IMR-90 (cell line): Measurements from ENCODE around the gene PAPPA. TPM values are rescaled to one million over a fixed set of nuclear protein-coding genes. Genes with fewer than 3 reads are reported as not detected.

ENCODE experiments used
- ATAC-seq: fragments of 200-7000 bp; cut with Tn5 transposase; 2 replicates; pipeline ENCODE4 v1.9.1; 2020; ENCODE audit warnings: low read depth, mild to moderate bottlenecking, moderate library complexity
- BruUV-seq: library from RNA; stranded (reverse); fragments of 400-500 nt; replicated peaks from 2 replicates; lab custom pipeline; 2021; lab: Mats Ljungman, UMichigan
- CTCF ChIA-PET: fragments of 300-600 bp; formaldehyde crosslinking; extraction: SDS; loops from one replicate; lab custom pipeline; 2021; ENCODE audit warnings: antibody characterized with exemption; lab: Yijun Ruan, JAX
- POLR2A ChIA-PET: fragments of 300-600 bp; sonication (Branson Sonifier 250); formaldehyde crosslinking; loops from one replicate; lab custom pipeline; 2022; ENCODE audit warnings: antibody characterized with exemption; ENCODE audit not compliant: unreplicated experiment; lab: Charles Lee
- DNase-seq: peaks from one replicate; pipeline ENCODE4 v3.0.0; 2013
- H2AFZ ChIP-seq: replicated peaks from 2 replicates; pipeline ENCODE3; 2013; ENCODE audit warnings: low read length, mild to moderate bottlenecking; ENCODE audit not compliant: poor library complexity
- H2AK5ac ChIP-seq: 2 replicates; pipeline ENCODE4 v1.6.1; 2013; ENCODE audit warnings: low read depth, low read length, inconsistent platforms
- H2AK9ac ChIP-seq: replicated peaks from 2 replicates; pipeline ENCODE3; 2013; ENCODE audit warnings: mild to moderate bottlenecking, low read depth, low read length, moderate library complexity; ENCODE audit not compliant: poor library complexity
- H2BK120ac ChIP-seq: 2 replicates; pipeline ENCODE4 v1.6.1; 2013; ENCODE audit warnings: low read depth, low read length, inconsistent platforms
- H2BK15ac ChIP-seq: 3 replicates; pipeline ENCODE4 v1.6.1; 2013; ENCODE audit warnings: low read depth, low read length, inconsistent platforms
- H2BK20ac ChIP-seq: 2 replicates; pipeline ENCODE4 v1.6.1; 2013; ENCODE audit warnings: low read depth, mild to moderate bottlenecking, inconsistent platforms, low read length, moderate library complexity
- H2BK5ac ChIP-seq: 2 replicates; pipeline ENCODE4 v1.6.1; 2013; ENCODE audit warnings: mild to moderate bottlenecking, low read depth, low read length, inconsistent platforms; ENCODE audit not compliant: poor library complexity, severe bottlenecking
- H3K14ac ChIP-seq: replicated peaks from 2 replicates; pipeline ENCODE4 v1.6.1; 2013; ENCODE audit warnings: low read depth, low read length, inconsistent platforms
- H3K18ac ChIP-seq: 2 replicates; pipeline ENCODE4 v1.6.1; 2013; ENCODE audit warnings: low read depth, low read length, control low read depth
- H3K23ac ChIP-seq: 2 replicates; pipeline ENCODE4 v1.6.1; 2013; ENCODE audit warnings: low read depth, low read length, inconsistent platforms
- H3K27ac ChIP-seq: 2 replicates; pipeline ENCODE4 v1.5.1; 2013; ENCODE audit warnings: mild to moderate bottlenecking, control low read depth, low read length; ENCODE audit not compliant: insufficient read depth
- H3K27me3 ChIP-seq: 2 replicates; pipeline ENCODE4 v1.6.1; 2013; ENCODE audit warnings: low read length; ENCODE audit not compliant: control insufficient read depth, insufficient read depth
- H3K36me3 ChIP-seq: 2 replicates; pipeline ENCODE4 v1.6.1; 2013; ENCODE audit warnings: low read length, mixed read lengths; ENCODE audit not compliant: control insufficient read depth, insufficient read depth
- H3K4ac ChIP-seq: 2 replicates; pipeline ENCODE4 v1.6.1; 2013; ENCODE audit warnings: low read depth, low read length, inconsistent platforms
- H3K4me1 ChIP-seq: 2 replicates; pipeline ENCODE4 v1.6.1; 2013; ENCODE audit warnings: low read length, mixed read lengths; ENCODE audit not compliant: control insufficient read depth, insufficient read depth
- H3K4me2 ChIP-seq: 2 replicates; pipeline ENCODE4 v1.6.1; 2013; ENCODE audit warnings: low read depth, mild to moderate bottlenecking, control low read depth, low read length, moderate library complexity
- H3K4me3 ChIP-seq: 2 replicates; pipeline ENCODE4 v1.5.1; 2013; ENCODE audit warnings: low read depth, mild to moderate bottlenecking, control low read depth, low read length, moderate library complexity; ENCODE audit not compliant: insufficient read depth
- H3K56ac ChIP-seq: 2 replicates; pipeline ENCODE4 v1.6.1; 2013; ENCODE audit warnings: low read length, inconsistent platforms; ENCODE audit not compliant: insufficient read depth; ENCODE audit errors: extremely low read depth
- H3K79me1 ChIP-seq, 2 experiments: 2 replicates each; pipeline ENCODE4 v1.6.1; 2013; ENCODE audit warnings: low read length in 2 of 2, inconsistent platforms in 1 of 2, low read depth in 1 of 2
- H3K9ac ChIP-seq: 2 replicates; pipeline ENCODE4 v1.6.1; 2013; ENCODE audit warnings: low read depth, low read length, control low read depth
- H3K9me1 ChIP-seq: 2 replicates; pipeline ENCODE4 v1.6.1; 2013; ENCODE audit warnings: low read length, inconsistent platforms; ENCODE audit not compliant: insufficient read depth
- H3K9me3 ChIP-seq: 2 replicates; pipeline ENCODE4 v1.6.1; 2013; ENCODE audit warnings: low read length; ENCODE audit not compliant: control insufficient read depth, insufficient read depth
- H4K20me1 ChIP-seq: 2 replicates; pipeline ENCODE4 v1.6.1; 2013; ENCODE audit warnings: low read length, inconsistent platforms; ENCODE audit not compliant: insufficient read depth
- H4K5ac ChIP-seq: 2 replicates; pipeline ENCODE4 v1.6.1; 2013; ENCODE audit warnings: mild to moderate bottlenecking, low read depth, low read length, control low read depth
- H4K8ac ChIP-seq, 2 experiments: 2 replicates each; pipeline ENCODE4 v1.6.1; 2013; ENCODE audit warnings: low read depth in 2 of 2, low read length in 2 of 2, control low read depth in 1 of 2, inconsistent platforms in 1 of 2
- H4K91ac ChIP-seq: 2 replicates; pipeline ENCODE4 v1.6.1; 2013; ENCODE audit warnings: low read depth, low read length, inconsistent platforms; ENCODE audit not compliant: insufficient read depth
- BHLHE40 ChIP-seq: fragments of 150-350 bp; IDR thresholded peaks from 2 replicates; pipeline ENCODE4 v1.6.1; 2016; ENCODE audit warnings: mild to moderate bottlenecking, low read depth, low read length
- CEBPB ChIP-seq: IDR thresholded peaks from 2 replicates; pipeline ENCODE4 v1.6.1; 2012; ENCODE audit warnings: low read depth, low read length, improper control_type of control experiment
- CHD1 ChIP-seq: IDR thresholded peaks from 2 replicates; pipeline ENCODE4 v1.6.1; 2012; ENCODE audit warnings: low read depth, low read length, improper control_type of control experiment
- FOS ChIP-seq: fragments of 150-350 bp; IDR thresholded peaks from 2 replicates; pipeline ENCODE4 v1.6.1; 2016; ENCODE audit warnings: low read depth, low read length
- MAFK ChIP-seq: IDR thresholded peaks from 2 replicates; pipeline ENCODE4 v1.6.1; 2012; ENCODE audit warnings: low read depth, low read length, improper control_type of control experiment
- MAZ ChIP-seq: IDR thresholded peaks from 2 replicates; pipeline ENCODE4 v1.6.1; 2012; ENCODE audit warnings: low read depth, mild to moderate bottlenecking, low read length, improper control_type of control experiment, moderate library complexity, borderline replicate concordance
- MXI1 ChIP-seq: IDR thresholded peaks from 2 replicates; pipeline ENCODE4 v1.6.1; 2012; ENCODE audit warnings: low read depth, mild to moderate bottlenecking, low read length, moderate library complexity, borderline replicate concordance
- NFE2L2 ChIP-seq: fragments of 150-350 bp; IDR thresholded peaks from 2 replicates; pipeline ENCODE4 v1.6.1; 2016; ENCODE audit warnings: low read depth, mild to moderate bottlenecking, low read length
- POLR2A ChIP-seq: IDR thresholded peaks from 2 replicates; pipeline ENCODE4 v1.6.1; 2012; ENCODE audit warnings: mild to moderate bottlenecking, low read depth, low read length
- RAD21 ChIP-seq: IDR thresholded peaks from 2 replicates; pipeline ENCODE4 v1.6.1; 2012; ENCODE audit warnings: low read length, improper control_type of control experiment
- RCOR1 ChIP-seq: IDR thresholded peaks from 2 replicates; pipeline ENCODE4 v1.6.1; 2012; ENCODE audit warnings: mild to moderate bottlenecking, low read length, improper control_type of control experiment; ENCODE audit not compliant: insufficient replicate concordance
- RFX5 ChIP-seq: IDR thresholded peaks from 2 replicates; pipeline ENCODE4 v1.8.0; 2012; ENCODE audit warnings: low read depth, mild to moderate bottlenecking, low read length, moderate library complexity
- SMC3 ChIP-seq: fragments of 150-350 bp; IDR thresholded peaks from 2 replicates; pipeline ENCODE4 v1.6.1; 2016; ENCODE audit warnings: low read depth, mild to moderate bottlenecking, antibody characterized with exemption, low read length, moderate library complexity
- WGBS, 2 experiments: methylation state at CpG; one replicate each; pipeline versions ENCODE4 v1.1.5 to v1.1.7; 2013; ENCODE audit warnings: missing lambda C conversion rate in 2 of 2; ENCODE audit not compliant: insufficient read length in 1 of 2; ENCODE audit errors: extremely low coverage in 2 of 2; 5-methylcytosine and 5-hydroxymethylcytosine counted together
- dilution Hi-C: fragments of 300-500 bp; cut with HindIII; formaldehyde crosslinking; loops from one replicate; pipeline ENCODE4 v1.14.3; 2018; ENCODE audit warnings: low sequenced_read_pairs; ENCODE audit not compliant: unreplicated experiment
- in situ Hi-C: fragments of 300-500 bp; cut with MboI; formaldehyde crosslinking; loops from 3 replicates; pipeline ENCODE4 v1.14.3; 2019; ENCODE audit warnings: low sequenced_read_pairs, inconsistent platforms, mixed read lengths
- intact Hi-C: fragments of 100-400 bp; cut with micrococcal nuclease; formaldehyde crosslinking; loops from 2 replicates; pipeline ENCODE4 v1.10.0; 2022
- polyA plus RNA-seq, 3 experiments: library from polyadenylated mRNA; depleted of rRNA; stranded (reverse); fragments of >200 nt; gene quantifications; 2 replicates each; pipeline ENCODE4 v1.2.3, GENCODE V29; 2012; ENCODE audit warnings: low replicate concordance in 1 of 3
- total RNA-seq: library from RNA; depleted of rRNA; stranded (reverse); fragments of >200 nt; gene quantifications from 2 replicates; pipeline ENCODE4 v1.2.3, GENCODE V29; 2012
- TF ChIP-seq, protein P1 (sequence below): fragments of 150-350 bp; IDR thresholded peaks from 2 replicates; pipeline ENCODE4 v1.6.1; 2016; ENCODE audit warnings: low read depth, mild to moderate bottlenecking, low read length, moderate library complexity, borderline replicate concordance
- TF ChIP-seq, protein P2 (sequence below): fragments of 150-350 bp; IDR thresholded peaks from 2 replicates; pipeline ENCODE4 v1.6.1; 2017; ENCODE audit warnings: mild to moderate bottlenecking, antibody characterized with exemption, low read length, low read depth
- TF ChIP-seq, protein P3 (sequence below): conservative IDR thresholded peaks from 2 replicates; pipeline ENCODE4 v1.5.1; 2012; ENCODE audit warnings: mild to moderate bottlenecking, low read depth, low read length, improper control_type of control experiment

Gene PAPPA
- total and polyA plus RNA-seq, 2 of the 4 experiments (the other 2 are of a cell fraction): 8.3 to 12.4 TPM

DNA sequence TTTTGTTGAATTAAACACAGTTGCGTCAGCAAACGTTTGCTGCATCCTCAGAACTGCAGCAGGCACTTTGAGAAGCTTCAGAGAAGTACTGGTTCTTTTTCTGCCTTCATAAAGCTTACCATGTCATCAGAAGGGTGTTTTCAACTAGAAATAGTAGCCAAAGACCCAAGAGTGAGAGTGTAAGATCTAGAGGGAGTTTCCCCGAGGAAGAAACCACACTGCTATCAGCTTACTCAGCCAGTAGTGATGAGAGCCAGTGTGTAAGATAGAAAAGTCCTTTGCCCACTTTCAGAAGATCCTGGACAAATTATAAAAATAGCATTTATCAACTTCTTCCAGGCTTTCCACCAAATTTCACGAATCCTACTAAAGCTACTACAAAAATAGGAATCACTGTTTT, 154.5 kb downstream of the PAPPA start:
- Histone ChIP-seq H3K9ac (no peak overlapping the region), H3K14ac (no peak overlapping the region), H3K4me3 (no peak overlapping the region), H3K23ac (no peak overlapping the region), H4K8ac (no peak overlapping the region), H3K18ac (no peak overlapping the region), H4K20me1 (peaks cover 3% of the 10 kb centered on the region; the same call in 1 of the 2 replicates), H2AFZ (no peak overlapping the region), H3K56ac (no peak overlapping the region), H3K79me1 (no peaks in the 10 kb centered on the region), H2BK5ac (no peak overlapping the region), H4K5ac (no peak overlapping the region), H3K4ac (no peak overlapping the region), H2BK20ac (no peak overlapping the region), H3K27me3 (no peaks in the 10 kb centered on the region), H2AK5ac (no peak overlapping the region), H3K36me3 (peaks cover 48% of the 10 kb centered on the region), H2BK15ac (no peak overlapping the region), H2AK9ac (no peak overlapping the region), H2BK120ac (no peak overlapping the region), H3K4me2 (no peak overlapping the region), H4K91ac (no peak overlapping the region), H3K9me1 (no peaks in the 10 kb centered on the region; the same call in none of the 2 replicates), H3K27ac (no peak overlapping the region), H3K4me1 (peaks cover 4% of the 10 kb centered on the region; the same call in 1 of the 2 replicates), H3K9me3 (no peaks in the 10 kb centered on the region)
- dilution Hi-C loops (no loop called here), in situ Hi-C loops (no loop called here), intact Hi-C loops (no loop called here)
- no TSS peak for BruUV-seq
- DNase-seq: peak; percentile 21
- CTCF ChIA-PET: no interaction called here
- POLR2A ChIA-PET: no interaction called here
- ATAC-seq: no peak
- WGBS, 2 experiments: 80% methylated on average over 1 of the region's 4 CpGs; no CpG with 5 or more reads in 1 of the 2 experiments
- TF ChIP-seq CHD1: no peak
- TF ChIP-seq, protein P1, sequence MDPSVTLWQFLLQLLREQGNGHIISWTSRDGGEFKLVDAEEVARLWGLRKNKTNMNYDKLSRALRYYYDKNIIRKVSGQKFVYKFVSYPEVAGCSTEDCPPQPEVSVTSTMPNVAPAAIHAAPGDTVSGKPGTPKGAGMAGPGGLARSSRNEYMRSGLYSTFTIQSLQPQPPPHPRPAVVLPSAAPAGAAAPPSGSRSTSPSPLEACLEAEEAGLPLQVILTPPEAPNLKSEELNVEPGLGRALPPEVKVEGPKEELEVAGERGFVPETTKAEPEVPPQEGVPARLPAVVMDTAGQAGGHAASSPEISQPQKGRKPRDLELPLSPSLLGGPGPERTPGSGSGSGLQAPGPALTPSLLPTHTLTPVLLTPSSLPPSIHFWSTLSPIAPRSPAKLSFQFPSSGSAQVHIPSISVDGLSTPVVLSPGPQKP: no peak
- no peak for TF ChIP-seq FOS
- no peak for TF ChIP-seq RAD21
- TF ChIP-seq RCOR1: no peak
- TF ChIP-seq MAFK: no peak
- no peak for TF ChIP-seq SMC3
- TF ChIP-seq, protein P2, sequence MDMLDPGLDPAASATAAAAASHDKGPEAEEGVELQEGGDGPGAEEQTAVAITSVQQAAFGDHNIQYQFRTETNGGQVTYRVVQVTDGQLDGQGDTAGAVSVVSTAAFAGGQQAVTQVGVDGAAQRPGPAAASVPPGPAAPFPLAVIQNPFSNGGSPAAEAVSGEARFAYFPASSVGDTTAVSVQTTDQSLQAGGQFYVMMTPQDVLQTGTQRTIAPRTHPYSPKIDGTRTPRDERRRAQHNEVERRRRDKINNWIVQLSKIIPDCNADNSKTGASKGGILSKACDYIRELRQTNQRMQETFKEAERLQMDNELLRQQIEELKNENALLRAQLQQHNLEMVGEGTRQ: no peak
- TF ChIP-seq BHLHE40: no peak
- no peak for TF ChIP-seq NFE2L2
- no peak for TF ChIP-seq MAZ
- TF ChIP-seq, protein P3, sequence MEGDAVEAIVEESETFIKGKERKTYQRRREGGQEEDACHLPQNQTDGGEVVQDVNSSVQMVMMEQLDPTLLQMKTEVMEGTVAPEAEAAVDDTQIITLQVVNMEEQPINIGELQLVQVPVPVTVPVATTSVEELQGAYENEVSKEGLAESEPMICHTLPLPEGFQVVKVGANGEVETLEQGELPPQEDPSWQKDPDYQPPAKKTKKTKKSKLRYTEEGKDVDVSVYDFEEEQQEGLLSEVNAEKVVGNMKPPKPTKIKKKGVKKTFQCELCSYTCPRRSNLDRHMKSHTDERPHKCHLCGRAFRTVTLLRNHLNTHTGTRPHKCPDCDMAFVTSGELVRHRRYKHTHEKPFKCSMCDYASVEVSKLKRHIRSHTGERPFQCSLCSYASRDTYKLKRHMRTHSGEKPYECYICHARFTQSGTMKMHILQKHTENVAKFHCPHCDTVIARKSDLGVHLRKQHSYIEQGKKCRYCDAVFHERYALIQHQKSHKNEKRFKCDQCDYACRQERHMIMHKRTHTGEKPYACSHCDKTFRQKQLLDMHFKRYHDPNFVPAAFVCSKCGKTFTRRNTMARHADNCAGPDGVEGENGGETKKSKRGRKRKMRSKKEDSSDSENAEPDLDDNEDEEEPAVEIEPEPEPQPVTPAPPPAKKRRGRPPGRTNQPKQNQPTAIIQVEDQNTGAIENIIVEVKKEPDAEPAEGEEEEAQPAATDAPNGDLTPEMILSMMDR: no peak
- TF ChIP-seq RFX5: no peak
- no peak for TF ChIP-seq CEBPB
- no peak for TF ChIP-seq POLR2A
- TF ChIP-seq MXI1: no peak
